HG02884 (cell line): ENCODE measurements around the gene GALNT2.

Source experiments
- ATAC-seq: cut with Tn5 transposase; IDR thresholded peaks from one replicate; pipeline ENCODE4 v1.9.1; 2021; ENCODE audit warnings: mild to moderate bottlenecking, moderate library complexity; ENCODE audit not compliant: unreplicated experiment

Gene GALNT2

GRCh38 chr1:230127105-230128054, 60.3 kb downstream of the GALNT2 start:
- no peak for ATAC-seq

- ATAC-seq: no peak
Measured at GRCh38 chr1:230128569-230129285, 61.7 kb downstream of the GALNT2 start.

GRCh38 chr1:230129341-230129740, 62.3 kb downstream of the GALNT2 start:
- no peak for ATAC-seq

GRCh38 chr1:230130172-230130944, 63.3 kb downstream of the GALNT2 start:
- no peak for ATAC-seq

GRCh38 chr1:230131457-230131856, 64.4 kb downstream of the GALNT2 start:
- no peak for ATAC-seq

GRCh38 chr1:230132758-230133157, 65.7 kb downstream of the GALNT2 start:
- no peak for ATAC-seq

GRCh38 chr1:230135726-230136125, 68.7 kb downstream of the GALNT2 start:
- no peak for ATAC-seq

- ATAC-seq: no peak
Measured at GRCh38 chr1:230136453-230137336, 69.7 kb downstream of the GALNT2 start.

GRCh38 chr1:230137337-230137815, 70.3 kb downstream of the GALNT2 start:
- ATAC-seq: no peak

GRCh38 chr1:230138561-230139239, 71.7 kb downstream of the GALNT2 start:
- ATAC-seq: no peak

- ATAC-seq: no peak
Measured at GRCh38 chr1:230139315-230139714, 72.3 kb downstream of the GALNT2 start.

- no peak for ATAC-seq
Measured at GRCh38 chr1:230139741-230140140, 72.7 kb downstream of the GALNT2 start.

GRCh38 chr1:230140221-230141020, 73.4 kb downstream of the GALNT2 start:
- no peak for ATAC-seq

GRCh38 chr1:230141021-230141648, 74.1 kb downstream of the GALNT2 start:
- ATAC-seq: no peak

- ATAC-seq: no peak
Measured at GRCh38 chr1:230141797-230142607, 75.0 kb downstream of the GALNT2 start.

- ATAC-seq: no peak
Measured at GRCh38 chr1:230142608-230143210, 75.7 kb downstream of the GALNT2 start.

- ATAC-seq: no peak
Measured at GRCh38 chr1:230143534-230143933, 76.5 kb downstream of the GALNT2 start.
